Inferior parietal cortex (tissue), 1 donor: ENCODE data around the gene CDH20.
A peak's percentile ranks its signal among the peaks of the same experiment; 100 is the strongest.

Experiments used
- DNase-seq: peaks from one replicate; pipeline ENCODE4 v3.0.0-alpha.2; 2016; ENCODE audit errors: extremely low spot score

CDH20 gene

DNA sequence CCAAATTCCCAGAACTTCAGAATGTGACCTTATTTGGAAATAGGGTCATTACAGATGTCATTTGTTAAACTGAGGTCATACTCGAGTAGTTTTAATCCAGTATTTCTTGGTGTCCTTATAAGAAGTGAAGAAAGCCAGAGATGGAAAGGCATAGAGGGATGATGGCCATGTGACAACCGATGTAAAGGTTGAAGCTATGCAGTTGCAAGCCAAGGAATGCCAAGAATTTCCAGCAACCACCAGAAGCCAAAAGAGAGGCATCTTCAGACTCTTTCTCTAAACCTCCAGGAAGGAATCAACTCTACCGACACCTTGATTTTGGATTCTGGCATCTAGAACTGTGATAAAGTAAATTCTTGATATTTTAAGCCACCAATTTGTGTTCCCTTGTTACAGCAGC, 242.2 kb downstream of the CDH20 start:
- DNase-seq: no peak

- no peak for DNase-seq
Measured at GRCh38 chr18:61578846-61579245, 245.6 kb downstream of the CDH20 start.

- no peak for DNase-seq
Measured at GRCh38 chr18:61579581-61579980, 246.4 kb downstream of the CDH20 start.

DNA sequence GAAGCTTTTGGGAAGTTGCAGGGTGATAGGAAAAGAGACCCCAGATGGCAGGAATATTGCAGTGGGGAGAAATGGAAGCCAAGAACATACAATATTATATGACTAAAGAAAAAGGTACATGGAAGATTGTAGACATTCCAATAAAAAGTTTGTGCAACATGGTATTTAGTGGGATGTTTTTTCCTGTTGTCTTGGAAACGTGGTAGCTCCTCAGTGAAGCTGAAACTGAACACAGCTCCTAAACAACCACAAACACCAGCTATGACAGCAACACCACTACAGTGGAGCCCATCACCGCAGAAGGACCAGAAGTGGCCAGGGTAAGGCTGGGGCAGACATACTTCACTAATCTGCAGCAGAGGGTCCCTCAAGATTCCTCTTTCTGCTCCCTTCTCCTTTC, 246.8 kb downstream of the CDH20 start:
- no peak for DNase-seq

DNA sequence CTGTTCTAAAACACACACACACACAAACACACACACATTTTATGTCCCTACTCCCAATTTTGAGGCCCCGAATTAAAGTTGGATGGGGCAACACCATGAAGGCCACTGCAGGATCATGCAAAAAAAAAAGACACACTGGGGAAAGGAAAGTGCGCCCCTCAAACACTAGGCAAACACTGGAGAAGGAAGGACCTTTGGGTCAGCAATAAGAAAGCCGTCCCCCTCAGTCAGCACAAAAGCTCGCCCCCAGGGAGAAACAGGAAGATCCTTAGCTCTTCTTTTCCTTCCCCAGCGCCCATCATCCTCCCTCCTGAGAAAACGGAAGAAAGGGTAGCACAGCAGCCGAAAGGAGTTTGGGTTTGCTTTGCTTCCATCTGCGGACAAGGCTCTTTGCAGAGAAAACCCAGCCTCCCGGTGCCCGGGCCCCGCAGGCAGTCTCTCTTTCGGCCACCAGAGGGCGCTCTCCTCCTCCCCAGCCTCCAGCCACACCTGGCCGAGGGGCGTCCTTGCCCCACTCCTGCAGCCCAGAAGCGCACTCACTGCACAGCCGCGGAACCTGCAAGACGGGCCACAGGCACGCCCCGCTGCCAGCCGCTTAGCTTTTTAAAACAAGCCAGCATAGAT, 248.5 kb downstream of the CDH20 start:
- DNase-seq: peak; percentile 71

DNA sequence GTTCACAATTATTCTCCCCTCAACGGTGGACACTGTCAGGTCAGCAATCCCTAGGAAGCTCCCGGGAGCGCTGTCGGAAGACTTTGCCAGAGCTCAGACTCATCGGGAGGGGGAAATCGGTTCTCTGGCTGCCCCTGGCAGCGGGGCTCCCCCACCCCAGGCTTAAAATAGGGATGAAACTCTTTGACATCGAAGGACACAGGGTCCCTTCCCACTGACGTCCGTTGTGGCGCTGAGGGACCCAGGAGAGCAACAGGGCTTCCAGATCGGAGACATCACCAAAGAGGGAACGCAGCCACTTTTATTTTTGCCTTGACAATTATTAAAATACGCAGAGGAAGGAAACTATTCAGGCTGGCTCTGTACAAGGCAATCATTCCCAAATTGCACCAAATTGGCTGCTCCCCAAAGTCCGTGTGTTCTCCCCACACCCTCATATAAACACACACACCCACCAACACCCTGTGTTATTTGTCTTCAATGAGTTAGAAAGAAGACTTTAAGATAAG, 249.0 kb downstream of the CDH20 start:
- no peak for DNase-seq

DNA sequence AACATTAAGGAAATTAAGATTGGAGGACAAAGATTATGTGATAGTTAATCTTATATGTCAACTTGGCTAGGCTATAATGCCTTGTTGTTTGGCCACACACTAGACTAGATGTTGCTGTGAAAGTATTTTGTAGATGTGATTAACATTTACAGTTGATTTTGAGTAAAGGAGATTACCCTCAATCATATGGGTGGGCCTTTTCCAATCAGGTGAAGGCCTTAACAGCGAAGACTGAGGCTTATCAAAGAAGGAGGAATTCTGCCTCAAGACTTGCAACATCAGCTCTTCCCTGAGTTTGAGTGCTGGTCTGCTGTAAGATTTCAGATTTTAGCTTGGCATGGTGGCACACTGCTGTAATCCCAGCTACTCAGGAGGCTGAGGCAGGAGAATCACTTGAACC, 250.3 kb downstream of the CDH20 start:
- no peak for DNase-seq

DNA sequence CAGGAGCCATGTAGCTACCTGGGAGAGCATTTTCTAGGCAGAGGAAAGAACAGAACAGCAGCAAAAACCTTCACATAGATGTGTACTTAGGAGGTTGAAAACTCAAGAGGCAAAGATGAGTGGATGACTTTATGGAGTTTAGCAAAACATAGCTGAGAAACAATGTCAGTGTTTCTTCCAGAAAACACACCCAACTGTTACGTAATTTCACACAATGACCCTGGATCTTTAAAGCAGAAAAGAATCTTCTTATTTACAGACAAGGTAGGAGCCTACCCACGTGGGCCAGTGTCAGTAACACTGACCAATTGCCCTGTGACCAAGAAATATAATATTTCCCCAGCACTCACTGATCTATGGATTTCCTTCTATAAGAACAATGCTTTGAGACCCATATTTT, 254.6 kb downstream of the CDH20 start:
- no peak for DNase-seq

- no peak for DNase-seq
Measured at GRCh38 chr18:61589053-61589723, 256.0 kb downstream of the CDH20 start.

DNA sequence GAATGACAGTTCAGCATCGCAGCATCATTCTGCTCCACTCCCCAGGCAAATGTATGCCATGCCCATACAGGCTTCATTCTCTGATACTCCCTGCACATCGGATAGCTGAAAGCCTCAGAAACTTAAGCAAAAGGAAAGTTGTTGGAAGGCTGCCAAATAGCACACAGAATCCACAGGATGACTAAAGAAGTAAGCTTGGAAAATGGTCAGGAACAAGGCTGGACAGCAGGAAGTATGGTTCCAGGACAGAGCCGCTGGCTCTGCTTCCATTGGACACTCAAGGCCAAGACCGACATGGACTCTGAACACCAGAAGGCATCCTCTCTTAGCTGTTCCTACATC, 256.5 kb downstream of the CDH20 start:
- no peak for DNase-seq

DNA sequence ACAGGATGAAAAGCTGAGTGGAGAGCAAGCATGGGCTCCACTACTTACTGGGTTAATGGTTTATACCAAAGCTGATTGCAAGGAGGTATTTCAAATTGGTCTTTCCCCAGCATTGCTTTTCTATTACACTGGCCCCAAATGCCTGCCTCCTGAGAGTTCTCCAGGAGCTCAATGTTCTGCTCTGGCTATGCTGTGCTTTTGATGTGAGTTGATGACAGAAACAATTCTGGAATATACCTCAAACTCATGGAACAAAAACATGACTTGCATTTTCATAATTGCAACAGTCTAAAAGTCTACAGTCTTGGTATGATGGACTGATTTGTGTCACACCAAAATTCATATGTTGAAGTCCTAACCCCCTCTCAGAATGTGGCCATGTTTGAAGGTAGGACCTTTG, 258.0 kb downstream of the CDH20 start:
- DNase-seq: no peak

- no peak for DNase-seq
Measured at GRCh38 chr18:61595615-61596251, 262.5 kb downstream of the CDH20 start.

GRCh38 chr18:61596296-61596695, 263.1 kb downstream of the CDH20 start:
- DNase-seq: no peak

- no peak for DNase-seq
Measured at GRCh38 chr18:61597316-61597715, 264.1 kb downstream of the CDH20 start.

GRCh38 chr18:61600422-61600821, 267.2 kb downstream of the CDH20 start:
- DNase-seq: no peak

GRCh38 chr18:61602836-61603235, 269.6 kb downstream of the CDH20 start:
- DNase-seq: no peak
